ENCODE measurements around the gene STAC3. TPM values are rescaled to one million over a fixed set of nuclear protein-coding genes. Genes with fewer than 3 reads are reported as not detected.

The STAC3 gene
- total RNA-seq, 1 experiment from 2014 or later = 2.2 TPM

GRCh38 chr12:57198329-57198728 lies 52.7 kb downstream of the STAC3 start:
- TF ChIP-seq EZH2 (IDR thresholded peaks at IDR 0.05; ENCODE audit: low read depth) = no peak
- TF ChIP-seq CTCF (conservative IDR thresholded peaks at IDR 0.05) = no peak
- DNase-seq = no peak
- ChIA-PET POLR2A (ENCODE audit: unreplicated experiment) (no interaction called here), CTCF (no interaction called here)
- intact Hi-C loops (cut with micrococcal nuclease; ENCODE audit: unreplicated experiment) = no loop called here
- Histone ChIP-seq H3K9me2 (ENCODE audit: insufficient read depth) (no peaks in the 10 kb centered on the region), H3F3A (ENCODE audit: insufficient read depth, low read depth) (no peaks in the 10 kb centered on the region), H3K4me1 (replicated peaks; ENCODE audit: insufficient read depth) (no peaks in the 10 kb centered on the region), H2AFZ (no peak overlapping the region), H3K4me3 (no peak overlapping the region), H3K36me3 (ENCODE audit: low read depth) (no peaks in the 10 kb centered on the region), H3K9me3 (ENCODE audit: insufficient read depth, low read depth) (no peaks in the 10 kb centered on the region), H3K79me2 (ENCODE audit: low read depth) (no peaks in the 10 kb centered on the region), H3K4me2 (no peak overlapping the region), H3K27ac (no peak overlapping the region), H4K20me1 (ENCODE audit: insufficient read depth) (no peaks in the 10 kb centered on the region), H3K27me3 (ENCODE audit: insufficient read depth, low read depth) (no peaks in the 10 kb centered on the region)
- no TSS peak for BruUV-seq (replicated peaks)

DNA sequence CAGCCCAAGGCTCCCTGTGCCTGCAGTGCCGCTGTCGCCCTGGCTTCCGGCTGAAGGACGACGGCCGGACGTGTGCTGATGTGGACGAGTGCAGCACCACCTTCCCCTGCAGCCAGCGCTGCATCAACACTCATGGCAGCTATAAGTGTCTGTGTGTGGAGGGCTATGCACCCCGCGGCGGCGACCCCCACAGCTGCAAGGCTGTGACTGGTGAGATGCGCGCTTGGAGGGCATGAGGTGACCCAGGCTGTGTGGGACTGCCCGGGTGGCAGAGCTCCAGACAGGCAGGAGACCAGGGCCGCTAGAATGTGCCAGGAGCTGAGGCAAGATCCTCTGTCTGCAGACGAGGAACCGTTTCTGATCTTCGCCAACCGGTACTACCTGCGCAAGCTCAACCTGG lies 54.0 kb downstream of the STAC3 start:
- TF ChIP-seq EZH2 (IDR thresholded peaks at IDR 0.05; ENCODE audit: low read depth) = no peak
- no peak for TF ChIP-seq CTCF (conservative IDR thresholded peaks at IDR 0.05)
- CTCF ChIA-PET = no interaction called here
- POLR2A ChIA-PET (ENCODE audit: unreplicated experiment) = no interaction called here
- no peak for DNase-seq
- intact Hi-C loops (cut with micrococcal nuclease; ENCODE audit: unreplicated experiment) = no loop called here
- no peaks in the 10 kb centered on the region for H3K9me3 ChIP-seq (ENCODE audit: insufficient read depth, low read depth)
- H4K20me1 ChIP-seq (ENCODE audit: insufficient read depth) = no peaks in the 10 kb centered on the region
- no peaks in the 10 kb centered on the region for H3K9me2 ChIP-seq (ENCODE audit: insufficient read depth)
- no peaks in the 10 kb centered on the region for H3K36me3 ChIP-seq (ENCODE audit: low read depth)
- H3K27ac ChIP-seq = no peak overlapping the region
- H3K4me3 ChIP-seq = no peak overlapping the region
- H3K79me2 ChIP-seq (ENCODE audit: low read depth) = no peaks in the 10 kb centered on the region
- no TSS peak for BruUV-seq (replicated peaks)
- no peak overlapping the region for H2AFZ ChIP-seq
- no peaks in the 10 kb centered on the region for H3F3A ChIP-seq (ENCODE audit: insufficient read depth, low read depth)
- H3K27me3 ChIP-seq (ENCODE audit: insufficient read depth, low read depth) = no peaks in the 10 kb centered on the region
- H3K4me1 ChIP-seq (replicated peaks; ENCODE audit: insufficient read depth) = no peaks in the 10 kb centered on the region
- H3K4me2 ChIP-seq = no peak overlapping the region

- no peaks in the 10 kb centered on the region for H4K20me1 ChIP-seq (ENCODE audit: insufficient read depth)
- CTCF ChIA-PET = no interaction called here
- no peaks in the 10 kb centered on the region for H3K36me3 ChIP-seq (ENCODE audit: low read depth)
Measured at GRCh38 chr12:57196439-57196838, 54.5 kb downstream of the STAC3 start.

More at GRCh38 chr12:57196439-57196838, 54.5 kb downstream of the STAC3 start:
- Histone ChIP-seq H3K4me3 (no peak overlapping the region), H2AFZ (no peak overlapping the region), H3K4me1 (replicated peaks; ENCODE audit: insufficient read depth) (no peaks in the 10 kb centered on the region), H3K79me2 (ENCODE audit: low read depth) (no peaks in the 10 kb centered on the region), H3K9me2 (ENCODE audit: insufficient read depth) (no peaks in the 10 kb centered on the region), H3K9me3 (ENCODE audit: insufficient read depth, low read depth) (no peaks in the 10 kb centered on the region), H3K4me2 (no peak overlapping the region), H3F3A (ENCODE audit: insufficient read depth, low read depth) (no peaks in the 10 kb centered on the region), H3K27ac (no peak overlapping the region), H3K27me3 (ENCODE audit: insufficient read depth, low read depth) (no peaks in the 10 kb centered on the region)
- no TSS peak for BruUV-seq (replicated peaks)
- TF ChIP-seq CTCF (conservative IDR thresholded peaks at IDR 0.05) (no peak), EZH2 (IDR thresholded peaks at IDR 0.05; ENCODE audit: low read depth) (no peak)
- intact Hi-C loops (cut with micrococcal nuclease; ENCODE audit: unreplicated experiment) = no loop called here
- POLR2A ChIA-PET (ENCODE audit: unreplicated experiment) = no interaction called here
- no peak for DNase-seq

All from PC-9 (cell line).